ENCODE data around the gene ACACA. TPM values are rescaled to one million over a fixed set of nuclear protein-coding genes. Genes with fewer than 3 reads are reported as not detected.

The ACACA gene
- total and polyA plus RNA-seq, 9 of the 15 experiments (the other 6 are each of a cell fraction or from before 2014, with no cell fraction given), result 35.9 to 135 (median 88.4) TPM

DNA sequence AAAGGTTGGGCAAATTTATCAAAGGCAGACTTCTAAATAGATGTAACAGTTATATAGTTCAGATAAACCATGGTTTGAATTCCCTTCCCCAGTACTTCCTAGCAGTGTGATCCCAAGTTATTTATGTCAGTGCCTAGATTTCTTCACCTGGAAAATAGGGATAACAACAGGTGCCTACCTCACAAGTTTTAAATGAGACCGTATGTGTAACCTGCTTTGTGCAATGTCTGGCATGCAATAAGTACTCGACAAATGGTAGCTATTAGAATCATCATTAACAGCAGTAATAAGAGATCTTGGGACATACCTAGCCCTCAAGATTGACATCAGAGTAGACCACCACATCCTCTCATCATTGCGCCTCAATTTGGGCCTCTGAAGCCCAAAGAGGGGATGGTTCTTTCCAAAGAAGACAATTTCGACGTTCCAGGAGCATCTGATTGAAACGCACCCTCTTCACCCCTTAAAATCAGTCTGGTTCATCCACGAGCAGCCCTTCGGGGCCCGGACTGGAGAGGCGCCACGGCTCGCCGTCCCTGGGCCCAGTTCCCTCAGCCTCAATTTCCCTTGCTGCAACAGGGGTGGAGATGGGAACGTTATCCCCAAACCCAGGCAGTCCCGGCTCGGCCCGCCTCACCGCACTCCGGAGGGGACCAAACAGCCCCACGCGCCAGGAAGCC is 541 bp downstream of the ACACA start:
- H3K27ac ChIP-seq (ENCODE audit: extremely low read depth, low read depth, low read length), result peak overlapping the region; percentile 82
- H3K4me3 ChIP-seq, result peak overlapping the region; percentile 84
- FAIRE-seq, result no peak
- H3K9ac ChIP-seq (ENCODE audit: insufficient read depth in 1 of 2, low read depth in 2 of 2, low read length in 2 of 2), result peak overlapping the region; percentile 98 to 99
- in situ Hi-C loops (cut with MboI) (no loop called here), intact Hi-C loops (cut with micrococcal nuclease) (loop anchor here (5.0 kb wide), 1 partner anchor 81 kb away; the partner anchor contains the start of gene DUSP14)
- ATAC-seq, result peak; percentile 49
- no peaks in the 10 kb centered on the region for H3K9me3 ChIP-seq (replicated peaks; ENCODE audit: control insufficient read depth, insufficient read depth, low read depth, low read length)
- WGBS (ENCODE audit: insufficient coverage, low coverage, missing lambda C conversion rate), result 0% methylated on average over 21 of the region's 21 CpGs
- peaks cover 15% of the 10 kb centered on the region in 2 experiments; a peak in 3 of 5 replicates for H3K4me1 ChIP-seq (replicated peaks in 1 of 2; ENCODE audit: control insufficient read depth in 2 of 2, insufficient read depth in 2 of 2, low read length in 2 of 2)
- ChIA-PET CTCF (ENCODE audit: low intra/inter-chr PET ratio) (interaction anchor here (0.6 kb wide), 1 partner anchor 35 kb away, joined by 3 read pairs; no protein-coding TSS in a partner anchor), POLR2A (interaction anchor here (0.5 to 1.0 kb wide), 4 partner anchors 24 to 978 kb away, joined by 3 read pairs; no protein-coding TSS in a partner anchor)
- peak overlapping the region; percentile 97 for H2AFZ ChIP-seq (ENCODE audit: low read depth, low read length)
- H3K4me2 ChIP-seq (ENCODE audit: insufficient read depth, low read length), result peak overlapping the region; percentile 89
- no peak for DNase-seq (ENCODE audit: extremely low read depth in 1 of 4, low spot score in 3 of 4)
- peaks cover 44% of the 10 kb centered on the region for H3K79me2 ChIP-seq (ENCODE audit: control insufficient read depth, insufficient read depth, low read length)
- no peaks in the 10 kb centered on the region for H3K9me1 ChIP-seq (ENCODE audit: control insufficient read depth, insufficient read depth, low read length)
- H3K27me3 ChIP-seq (ENCODE audit: control insufficient read depth in 2 of 2, insufficient read depth in 2 of 2, low read length in 2 of 2), result no peaks in the 10 kb centered on the region
- H3K36me3 ChIP-seq (ENCODE audit: control insufficient read depth, insufficient read depth, low read length), result peaks cover 20% of the 10 kb centered on the region
- H4K20me1 ChIP-seq (replicated peaks; ENCODE audit: control insufficient read depth, insufficient read depth, low read length), result no peaks in the 10 kb centered on the region
- TSS peak; percentile 78 for BruUV-seq (replicated peaks)
- TF ChIP-seq NFXL1 (CRISPR knock-in tag; IDR thresholded peaks at IDR 0.05), result no peak
- TF ChIP-seq PML (IDR thresholded peaks at IDR 0.05; ENCODE audit: low read length), result peak; percentile 21; the same call in 1 of the 2 replicates
- TF ChIP-seq, protein P1, sequence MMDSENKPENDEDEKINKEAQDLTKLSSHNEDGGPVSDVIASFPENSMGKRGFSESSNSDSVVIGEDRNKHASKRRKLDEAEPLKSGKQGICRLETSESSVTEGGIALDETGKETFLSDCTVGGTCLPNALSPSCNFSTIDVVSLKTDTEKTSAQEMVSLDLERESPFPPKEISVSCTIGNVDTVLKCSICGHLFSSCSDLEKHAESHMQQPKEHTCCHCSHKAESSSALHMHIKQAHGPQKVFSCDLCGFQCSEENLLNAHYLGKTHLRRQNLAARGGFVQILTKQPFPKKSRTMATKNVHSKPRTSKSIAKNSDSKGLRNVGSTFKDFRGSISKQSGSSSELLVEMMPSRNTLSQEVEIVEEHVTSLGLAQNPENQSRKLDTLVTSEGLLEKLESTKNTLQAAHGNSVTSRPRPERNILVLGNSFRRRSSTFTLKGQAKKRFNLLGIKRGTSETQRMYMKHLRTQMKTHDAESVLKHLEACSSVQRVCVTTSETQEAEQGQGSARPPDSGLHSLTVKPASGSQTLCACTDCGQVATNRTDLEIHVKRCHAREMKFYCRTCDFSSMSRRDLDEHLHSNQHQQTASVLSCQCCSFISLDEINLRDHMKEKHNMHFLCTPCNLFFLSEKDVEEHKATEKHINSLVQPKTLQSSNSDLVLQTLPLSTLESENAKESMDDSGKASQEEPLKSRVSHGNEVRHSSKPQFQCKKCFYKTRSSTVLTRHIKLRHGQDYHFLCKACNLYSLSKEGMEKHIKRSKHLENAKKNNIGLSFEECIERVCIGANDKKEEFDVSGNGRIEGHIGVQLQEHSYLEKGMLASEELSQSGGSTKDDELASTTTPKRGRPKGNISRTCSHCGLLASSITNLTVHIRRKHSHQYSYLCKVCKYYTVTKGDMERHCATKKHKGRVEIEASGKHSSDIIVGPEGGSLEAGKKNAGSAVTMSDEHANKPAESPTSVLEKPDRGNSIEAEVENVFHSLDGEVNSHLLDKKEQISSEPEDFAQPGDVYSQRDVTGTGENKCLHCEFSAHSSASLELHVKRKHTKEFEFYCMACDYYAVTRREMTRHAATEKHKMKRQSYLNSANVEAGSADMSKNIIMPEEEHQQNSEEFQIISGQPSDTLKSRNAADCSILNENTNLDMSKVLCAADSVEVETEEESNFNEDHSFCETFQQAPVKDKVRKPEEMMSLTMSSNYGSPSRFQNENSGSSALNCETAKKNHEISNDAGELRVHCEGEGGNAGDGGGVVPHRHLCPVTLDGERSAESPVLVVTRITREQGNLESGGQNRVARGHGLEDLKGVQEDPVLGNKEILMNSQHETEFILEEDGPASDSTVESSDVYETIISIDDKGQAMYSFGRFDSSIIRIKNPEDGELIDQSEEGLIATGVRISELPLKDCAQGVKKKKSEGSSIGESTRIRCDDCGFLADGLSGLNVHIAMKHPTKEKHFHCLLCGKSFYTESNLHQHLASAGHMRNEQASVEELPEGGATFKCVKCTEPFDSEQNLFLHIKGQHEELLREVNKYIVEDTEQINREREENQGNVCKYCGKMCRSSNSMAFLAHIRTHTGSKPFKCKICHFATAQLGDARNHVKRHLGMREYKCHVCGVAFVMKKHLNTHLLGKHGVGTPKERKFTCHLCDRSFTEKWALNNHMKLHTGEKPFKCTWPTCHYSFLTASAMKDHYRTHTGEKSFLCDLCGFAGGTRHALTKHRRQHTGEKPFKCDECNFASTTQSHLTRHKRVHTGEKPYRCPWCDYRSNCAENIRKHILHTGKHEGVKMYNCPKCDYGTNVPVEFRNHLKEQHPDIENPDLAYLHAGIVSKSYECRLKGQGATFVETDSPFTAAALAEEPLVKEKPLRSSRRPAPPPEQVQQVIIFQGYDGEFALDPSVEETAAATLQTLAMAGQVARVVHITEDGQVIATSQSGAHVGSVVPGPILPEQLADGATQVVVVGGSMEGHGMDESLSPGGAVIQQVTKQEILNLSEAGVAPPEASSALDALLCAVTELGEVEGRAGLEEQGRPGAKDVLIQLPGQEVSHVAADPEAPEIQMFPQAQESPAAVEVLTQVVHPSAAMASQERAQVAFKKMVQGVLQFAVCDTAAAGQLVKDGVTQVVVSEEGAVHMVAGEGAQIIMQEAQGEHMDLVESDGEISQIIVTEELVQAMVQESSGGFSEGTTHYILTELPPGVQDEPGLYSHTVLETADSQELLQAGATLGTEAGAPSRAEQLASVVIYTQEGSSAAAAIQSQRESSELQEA (IDR thresholded peaks at IDR 0.05; ENCODE audit: low read depth), result 0 out of 2 replicates have a peak, but pooled peaks have one; percentile 19
- TF ChIP-seq SMARCC2 (IDR thresholded peaks at IDR 0.05; ENCODE audit: low read depth), result 0 out of 2 replicates have a peak, but pooled peaks have one; percentile 24
- TF ChIP-seq ASH1L (IDR thresholded peaks at IDR 0.05; ENCODE audit: borderline replicate concordance, low read depth, partially characterized antibody), result no peak
- TF ChIP-seq ELF4 (CRISPR knock-in tag; IDR thresholded peaks at IDR 0.05), result no peak
- TF ChIP-seq KLF1 (tag; IDR thresholded peaks at IDR 0.05), result peak; percentile 50; the same call in 1 of the 2 replicates
- TF ChIP-seq, protein P2, sequence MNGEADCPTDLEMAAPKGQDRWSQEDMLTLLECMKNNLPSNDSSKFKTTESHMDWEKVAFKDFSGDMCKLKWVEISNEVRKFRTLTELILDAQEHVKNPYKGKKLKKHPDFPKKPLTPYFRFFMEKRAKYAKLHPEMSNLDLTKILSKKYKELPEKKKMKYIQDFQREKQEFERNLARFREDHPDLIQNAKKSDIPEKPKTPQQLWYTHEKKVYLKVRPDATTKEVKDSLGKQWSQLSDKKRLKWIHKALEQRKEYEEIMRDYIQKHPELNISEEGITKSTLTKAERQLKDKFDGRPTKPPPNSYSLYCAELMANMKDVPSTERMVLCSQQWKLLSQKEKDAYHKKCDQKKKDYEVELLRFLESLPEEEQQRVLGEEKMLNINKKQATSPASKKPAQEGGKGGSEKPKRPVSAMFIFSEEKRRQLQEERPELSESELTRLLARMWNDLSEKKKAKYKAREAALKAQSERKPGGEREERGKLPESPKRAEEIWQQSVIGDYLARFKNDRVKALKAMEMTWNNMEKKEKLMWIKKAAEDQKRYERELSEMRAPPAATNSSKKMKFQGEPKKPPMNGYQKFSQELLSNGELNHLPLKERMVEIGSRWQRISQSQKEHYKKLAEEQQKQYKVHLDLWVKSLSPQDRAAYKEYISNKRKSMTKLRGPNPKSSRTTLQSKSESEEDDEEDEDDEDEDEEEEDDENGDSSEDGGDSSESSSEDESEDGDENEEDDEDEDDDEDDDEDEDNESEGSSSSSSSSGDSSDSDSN (IDR thresholded peaks at IDR 0.05; ENCODE audit: borderline replicate concordance in 1 of 2, low read depth in 2 of 2, low read length in 2 of 2), result peak in 1 of 2 experiments; percentile 75; a peak in 2 of 4 replicates
- no peak for TF ChIP-seq ZSCAN32 (CRISPR knock-in tag; IDR thresholded peaks at IDR 0.05)
- 0 out of 2 replicates have a peak, but pooled peaks have one; percentile 19 for TF ChIP-seq ATF7 (IDR thresholded peaks at IDR 0.05)

Data from K562 (cell line).